ENCODE results near the gene LMNTD2. TPM values are rescaled to one million over a fixed set of nuclear protein-coding genes. Genes with fewer than 3 reads are reported as not detected.

The LMNTD2 gene
- total RNA-seq, 2 donors from 2014 or later = 9.8 to 13.6 TPM

GRCh38 chr11:539971-540481 is 20.5 kb downstream of the LMNTD2 start:
- no peak overlapping the region for H3K4me3 ChIP-seq
- H3K9me3 ChIP-seq = no peaks in the 10 kb centered on the region
- intact Hi-C loops (cut with DNase I) = no loop called here
- H3K4me1 ChIP-seq = peaks cover 7% of the 10 kb centered on the region
- no peak overlapping the region for H3K27ac ChIP-seq
- H3K9ac ChIP-seq (ENCODE audit: low read depth in 2 of 2, low read length in 2 of 2) = no peak overlapping the region
- DNase-seq = no peak
- no peaks in the 10 kb centered on the region for H3K27me3 ChIP-seq
- TF ChIP-seq CTCF (IDR thresholded peaks at IDR 0.05) = no peak
- no peaks in the 10 kb centered on the region for H3K36me3 ChIP-seq

- intact Hi-C loops (cut with DNase I) = no loop called here
- no peak overlapping the region for H3K9ac ChIP-seq (ENCODE audit: low read depth in 2 of 2, low read length in 2 of 2)
- TF ChIP-seq CTCF (IDR thresholded peaks at IDR 0.05) = no peak
- no peak overlapping the region for H3K27ac ChIP-seq
- H3K36me3 ChIP-seq = no peaks in the 10 kb centered on the region
- no peaks in the 10 kb centered on the region for H3K27me3 ChIP-seq
- H3K4me1 ChIP-seq = peaks cover 11% of the 10 kb centered on the region
- no peaks in the 10 kb centered on the region for H3K9me3 ChIP-seq
- H3K4me3 ChIP-seq = no peak overlapping the region
- DNase-seq = no peak
These were observed 22.0 kb downstream of the LMNTD2 start for GRCh38 chr11:538431-539051.

- TF ChIP-seq CTCF (IDR thresholded peaks at IDR 0.05) = no peak
- DNase-seq = no peak
- Histone ChIP-seq H3K9ac (ENCODE audit: low read depth in 2 of 2, low read length in 2 of 2) (peak overlapping the region; percentile 35 to 66), H3K4me3 (peak overlapping the region; percentile 80), H3K27me3 (no peaks in the 10 kb centered on the region), H3K4me1 (peaks cover 11% of the 10 kb centered on the region), H3K36me3 (no peaks in the 10 kb centered on the region), H3K9me3 (no peaks in the 10 kb centered on the region), H3K27ac (no peak overlapping the region)
- intact Hi-C loops (cut with DNase I) = no loop called here
These were observed 22.7 kb downstream of the LMNTD2 start for GRCh38 chr11:537622-538430.

GRCh38 chr11:536841-537621 is 23.5 kb downstream of the LMNTD2 start, which contains the start of gene LRRC56:
LRRC56 (plus strand) TSS chr11:537527; CDS start chr11:540685, 3,158 bp downstream.
- intact Hi-C loops (cut with DNase I) = no loop called here
- Histone ChIP-seq H3K36me3 (peaks cover 8% of the 10 kb centered on the region), H3K27me3 (no peaks in the 10 kb centered on the region), H3K9me3 (no peaks in the 10 kb centered on the region), H3K27ac (peak within 1 kb of the TSS; percentile 85), H3K4me1 (peaks cover 11% of the 10 kb centered on the region), H3K4me3 (peak within 1 kb of the TSS; percentile 80), H3K9ac (ENCODE audit: low read depth in 2 of 2, low read length in 2 of 2) (peak within 1 kb of the TSS; percentile 35 to 66)
- TF ChIP-seq CTCF (IDR thresholded peaks at IDR 0.05) = no peak
- peak; percentile 94 for DNase-seq

Data from colonic mucosa (tissue), 4 donors.